MV-4-11 (cell line): Measurements from ENCODE around the gene UBA3.

Experiments
- DNase-seq: peaks from one replicate; lab custom pipeline; 2025; lab: John Stamatoyannopoulos, UW

Gene UBA3

GRCh38 chr3:69065318-69065964 lies 14.7 kb downstream of the UBA3 start:
- no peak for DNase-seq

- no peak for DNase-seq
Measured at GRCh38 chr3:69063636-69064035, 16.5 kb downstream of the UBA3 start.

GRCh38 chr3:69059688-69060087 lies 20.5 kb downstream of the UBA3 start:
- no peak for DNase-seq

- DNase-seq: no peak
Measured at GRCh38 chr3:69058947-69059224, 21.3 kb downstream of the UBA3 start.

GRCh38 chr3:69058180-69058946 lies 21.8 kb downstream of the UBA3 start:
- peak; percentile 81 for DNase-seq

- no peak for DNase-seq
Measured at GRCh38 chr3:69052472-69052898, 27.7 kb downstream of the UBA3 start.

GRCh38 chr3:69051756-69052471 lies 28.3 kb downstream of the UBA3 start, which contains the start of gene TMF1:
Gene TMF1 (minus strand): TSS chr3:69052333. CDS start chr3:69052086, 247 bp downstream.
- DNase-seq: no peak

- DNase-seq: no peak
Measured at GRCh38 chr3:69048990-69049389, 31.2 kb downstream of the UBA3 start.

- DNase-seq: no peak
Measured at GRCh38 chr3:69044608-69045007, 35.6 kb downstream of the UBA3 start.

- peak; percentile 89 for DNase-seq
Measured at GRCh38 chr3:69033470-69033869, 46.7 kb downstream of the UBA3 start.

- DNase-seq: no peak
Measured at GRCh38 chr3:69032737-69033136, 47.4 kb downstream of the UBA3 start.

- no peak for DNase-seq
Measured at GRCh38 chr3:69032142-69032541, 48.0 kb downstream of the UBA3 start.

GRCh38 chr3:69031635-69032034 lies 48.5 kb downstream of the UBA3 start:
- no peak for DNase-seq

GRCh38 chr3:69020857-69021256 lies 59.3 kb downstream of the UBA3 start:
- no peak for DNase-seq

GRCh38 chr3:69020424-69020823 lies 59.7 kb downstream of the UBA3 start:
- DNase-seq: peak; percentile 5

- no peak for DNase-seq
Measured at GRCh38 chr3:69016901-69017300, 63.3 kb downstream of the UBA3 start.

- no peak for DNase-seq
Measured at GRCh38 chr3:69016102-69016501, 64.1 kb downstream of the UBA3 start.

- no peak for DNase-seq
Measured at GRCh38 chr3:69014022-69014580, 66.1 kb downstream of the UBA3 start.

GRCh38 chr3:69013253-69014021 lies 66.7 kb downstream of the UBA3 start, which contains the start of gene EOGT:
Gene EOGT (minus strand): TSS chr3:69013684. CDS start chr3:69009846, 3,838 bp downstream.
- DNase-seq: peak; percentile 74

- peak; percentile 9 for DNase-seq
Measured at GRCh38 chr3:69012800-69013252, 67.3 kb downstream of the UBA3 start.

GRCh38 chr3:69012100-69012799 lies 67.9 kb downstream of the UBA3 start:
- no peak for DNase-seq
